GM23338 (cell line): Measurements from ENCODE around the gene STYK1. TPM values are rescaled to one million over a fixed set of nuclear protein-coding genes. Genes with fewer than 3 reads are reported as not detected.
"Not testable (repeated sequence)": the region's sequence is repeated elsewhere in the genome, so short reads cannot be mapped to it uniquely, and the experiment has no call there.

Experiments used
- ATAC-seq: fragments of 200-7000 bp; cut with Tn5 transposase; 3 replicates; pipeline ENCODE4 v1.9.1; 2020
- DNase-seq: peaks from one replicate; pipeline ENCODE4 v3.0.0-alpha.2; 2015; ENCODE audit warnings: low spot score
- H2AFZ ChIP-seq: fragments of 200-600 bp; sonication (generic); 2 replicates; pipeline ENCODE4 v1.8.0; 2016; ENCODE audit warnings: antibody characterized with exemption, mild to moderate bottlenecking, moderate library complexity
- H3F3A ChIP-seq: fragments of 200-600 bp; sonication (generic); replicated peaks from 2 replicates; pipeline ENCODE4 v1.8.0; 2017; ENCODE audit warnings: antibody characterized with exemption, mixed run types, low read depth
- H3K27ac ChIP-seq: fragments of 200-600 bp; sonication (generic); 2 replicates; pipeline ENCODE4 v1.6.1; 2016; ENCODE audit warnings: low read depth
- H3K27me3 ChIP-seq: fragments of 200-600 bp; sonication (generic); 2 replicates; pipeline ENCODE4 v1.8.0; 2016; ENCODE audit warnings: mild to moderate bottlenecking, mixed run types, moderate library complexity; ENCODE audit not compliant: insufficient read depth
- H3K36me3 ChIP-seq: fragments of 200-600 bp; sonication (generic); 2 replicates; pipeline ENCODE4 v1.8.0; 2016; ENCODE audit warnings: mild to moderate bottlenecking; ENCODE audit not compliant: insufficient read depth
- H3K4me1 ChIP-seq: fragments of 200-600 bp; sonication (generic); 2 replicates; pipeline ENCODE4 v1.8.0; 2016; ENCODE audit warnings: mild to moderate bottlenecking, moderate library complexity; ENCODE audit not compliant: insufficient read depth
- H3K4me2 ChIP-seq: fragments of 200-600 bp; sonication (generic); 2 replicates; pipeline ENCODE4 v1.7.1; 2017; ENCODE audit warnings: mixed run types
- H3K4me3 ChIP-seq: fragments of 200-600 bp; sonication (generic); 2 replicates; pipeline ENCODE4 v1.6.1; 2016; ENCODE audit warnings: mixed run types
- H3K79me2 ChIP-seq: fragments of 200-600 bp; sonication (generic); replicated peaks from 2 replicates; pipeline ENCODE4 v1.8.0; 2017; ENCODE audit warnings: mild to moderate bottlenecking; ENCODE audit not compliant: insufficient read depth
- H3K9me2 ChIP-seq: fragments of 200-600 bp; sonication (generic); 2 replicates; pipeline ENCODE4 v1.8.0; 2017; ENCODE audit not compliant: insufficient read depth
- H4K20me1 ChIP-seq: fragments of 200-600 bp; sonication (generic); replicated peaks from 2 replicates; pipeline ENCODE4 v1.8.0; 2017; ENCODE audit warnings: mild to moderate bottlenecking; ENCODE audit not compliant: insufficient read depth
- H3K27ac Mint-ChIP-seq: 2 replicates; pipeline ENCODE4 v1.8.0; 2020; ENCODE audit warnings: inconsistent platforms, mild to moderate bottlenecking, moderate library complexity, mixed read lengths
- H3K27me3 Mint-ChIP-seq: 3 replicates; pipeline ENCODE4 v1.8.0; 2022; ENCODE audit warnings: low read depth, mild to moderate bottlenecking, moderate library complexity, mixed read lengths, inconsistent platforms; ENCODE audit not compliant: insufficient read depth, poor library complexity
- H3K36me3 Mint-ChIP-seq: 3 replicates; pipeline ENCODE4 v1.8.0; 2021; ENCODE audit warnings: low read depth, mild to moderate bottlenecking, inconsistent platforms, moderate library complexity, mixed read lengths
- H3K4me1 Mint-ChIP-seq: 3 replicates; pipeline ENCODE4 v1.8.0; 2020; ENCODE audit warnings: mild to moderate bottlenecking, inconsistent platforms, mixed read lengths
- H3K4me3 Mint-ChIP-seq: 3 replicates; pipeline ENCODE4 v1.8.0; 2021; ENCODE audit warnings: moderate library complexity, mild to moderate bottlenecking, inconsistent platforms, mixed read lengths
- H3K9me3 Mint-ChIP-seq: 3 replicates; pipeline ENCODE4 v1.8.0; 2020; ENCODE audit warnings: moderate library complexity, mild to moderate bottlenecking, inconsistent platforms, mixed read lengths
- CREB1 ChIP-seq: fragments of 250-450 bp; sonication (Bioruptor Pico); IDR thresholded peaks from 2 replicates; pipeline ENCODE4 v1.5.0; 2020; ENCODE audit warnings: low read depth, mild to moderate bottlenecking, moderate library complexity
- ETS1 ChIP-seq: IDR thresholded peaks from 2 replicates; pipeline ENCODE4 v1.6.1; 2016; ENCODE audit warnings: antibody characterized with exemption
- EZH2phosphoT487 ChIP-seq: fragments of 200-600 bp; sonication (generic); IDR thresholded peaks from one replicate; pipeline ENCODE4 v1.8.1; 2018; ENCODE audit warnings: antibody characterized with exemption; ENCODE audit not compliant: unreplicated experiment
- JUNB ChIP-seq: IDR thresholded peaks from one replicate; pipeline ENCODE4 v1.6.1; 2016; ENCODE audit warnings: antibody characterized with exemption; ENCODE audit not compliant: unreplicated experiment
- NANOG ChIP-seq: IDR thresholded peaks from 2 replicates; pipeline ENCODE4 v1.6.1; 2016; ENCODE audit warnings: antibody characterized with exemption, borderline replicate concordance
- REST ChIP-seq: IDR thresholded peaks from one replicate; pipeline ENCODE4 v1.6.1; 2018; ENCODE audit warnings: antibody characterized with exemption; ENCODE audit not compliant: unreplicated experiment
- ZNF331 ChIP-seq: fragments of 250-450 bp; sonication (Bioruptor Pico); IDR thresholded peaks from 2 replicates; pipeline ENCODE4 v1.5.0; 2020; ENCODE audit warnings: low read depth, mild to moderate bottlenecking, moderate library complexity
- polyA plus RNA-seq: library from polyadenylated mRNA; unstranded; fragments of >200 nt; fragmentation: Nextera tagmentation; extraction: Ambion mirVana; gene quantifications from 2 replicates; pipeline ENCODE4 v1.2.1, GENCODE V29; 2016
- total RNA-seq: library from RNA; depleted of rRNA; stranded (reverse); fragments of >200 nt; shearing (Covaris generic); gene quantifications from 2 replicates; pipeline ENCODE4 v1.2.3, GENCODE V29; 2014

Gene STYK1
- total and polyA plus RNA-seq, 2 experiments from 2014 or later: 1.2 to 1.8 TPM

GRCh38 chr12:10574307-10574706 lies 99.5 kb downstream of the STYK1 start:
- H3K36me3 ChIP-seq: no peaks in the 10 kb centered on the region; the same call in 1 of the 2 replicates
- Mint-ChIP-seq H3K36me3 (no peaks in the 10 kb centered on the region), H3K9me3 (no peaks in the 10 kb centered on the region), H3K27me3 (peaks cover 3% of the 10 kb centered on the region), H3K4me1 (peaks cover 54% of the 10 kb centered on the region), H3K27ac (no peak overlapping the region), H3K4me3 (no peak overlapping the region)
- H3F3A ChIP-seq: no peaks in the 10 kb centered on the region
- TF ChIP-seq EZH2phosphoT487 (no peak), ZNF331 (CRISPR knock-in tag) (no peak)
- H4K20me1 ChIP-seq: no peaks in the 10 kb centered on the region
- H2AFZ ChIP-seq: no peak overlapping the region
- H3K4me3 ChIP-seq: no peak overlapping the region
- no peaks in the 10 kb centered on the region for H3K27me3 ChIP-seq
- no peaks in the 10 kb centered on the region for H3K9me2 ChIP-seq
- no peak overlapping the region for H3K27ac ChIP-seq
- no peak overlapping the region for H3K4me2 ChIP-seq
- DNase-seq: no peak
- peaks cover 16% of the 10 kb centered on the region for H3K4me1 ChIP-seq
- ATAC-seq: no peak
- H3K79me2 ChIP-seq: no peaks in the 10 kb centered on the region

GRCh38 chr12:10572021-10572490 lies 101.8 kb downstream of the STYK1 start:
- not testable (repeated sequence) for H3K9me3 Mint-ChIP-seq, H3K27me3 ChIP-seq, H3K4me2 ChIP-seq, H3K36me3 ChIP-seq, H3K27me3 Mint-ChIP-seq, H3K36me3 Mint-ChIP-seq, ATAC-seq, DNase-seq, H3K4me3 ChIP-seq, H3K79me2 ChIP-seq, H3K9me2 ChIP-seq, H3K4me3 Mint-ChIP-seq, H4K20me1 ChIP-seq, H3F3A ChIP-seq, H2AFZ ChIP-seq
- Histone ChIP-seq H3K27ac (0 out of 2 replicates have a peak overlapping the region, but pooled peaks have one; percentile 51), H3K4me1 (peaks cover 15% of the 10 kb centered on the region)
- peaks cover 47% of the 10 kb centered on the region for H3K4me1 Mint-ChIP-seq
- H3K27ac Mint-ChIP-seq: peak overlapping the region; percentile 64

GRCh38 chr12:10571141-10571540 lies 102.7 kb downstream of the STYK1 start:
- no peak overlapping the region for H3K4me2 ChIP-seq
- no peaks in the 10 kb centered on the region for H3F3A ChIP-seq
- no peak overlapping the region for H2AFZ ChIP-seq
- DNase-seq (no peak), ATAC-seq (no peak)
- H4K20me1 ChIP-seq: no peaks in the 10 kb centered on the region
- H3K27ac Mint-ChIP-seq: peak overlapping the region; percentile 26; the same call in 1 of the 2 replicates
- H3K4me3 ChIP-seq: no peak overlapping the region
- H3K9me2 ChIP-seq: no peaks in the 10 kb centered on the region
- no peaks in the 10 kb centered on the region for H3K27me3 ChIP-seq
- peaks cover 37% of the 10 kb centered on the region for H3K4me1 Mint-ChIP-seq
- peaks cover 6% of the 10 kb centered on the region; the same call in 1 of the 2 replicates for H3K4me1 ChIP-seq
- peaks cover 3% of the 10 kb centered on the region for H3K27me3 Mint-ChIP-seq
- no peaks in the 10 kb centered on the region; the same call in 1 of the 2 replicates for H3K36me3 ChIP-seq
- no peak overlapping the region for H3K27ac ChIP-seq
- H3K4me3 Mint-ChIP-seq: no peak overlapping the region
- no peaks in the 10 kb centered on the region for H3K79me2 ChIP-seq
- H3K36me3 Mint-ChIP-seq: no peaks in the 10 kb centered on the region
- no peaks in the 10 kb centered on the region for H3K9me3 Mint-ChIP-seq
- TF ChIP-seq CREB1 (CRISPR knock-in tag) (no peak), REST (no peak), JUNB (no peak), NANOG (no peak), ETS1 (no peak)
